MCF 10A (cell line): ENCODE results near the gene PTPRR. TPM values are rescaled to one million over a fixed set of nuclear protein-coding genes. Genes with fewer than 3 reads are reported as not detected.

ENCODE experiments used
- BruUV-seq: library from RNA; stranded (reverse); fragments of 400-500 nt; replicated peaks from 2 replicates; lab custom pipeline; 2021; lab: Mats Ljungman, UMichigan
- CTCF ChIA-PET: fragments of 300-600 bp; sonication (Branson Sonifier 250); formaldehyde crosslinking; extraction: SDS; loops from one replicate; lab custom pipeline; 2021; ENCODE audit warnings: antibody characterized with exemption, inconsistent platforms; lab: Yijun Ruan, JAX
- POLR2A ChIA-PET: fragments of 300-600, 350-650 bp; sonication (Branson Sonifier 250); formaldehyde crosslinking; extraction: SDS; loops from one replicate; lab custom pipeline; 2020; ENCODE audit warnings: antibody characterized with exemption, inconsistent platforms; lab: Yijun Ruan, JAX
- DNase-seq: peaks from one replicate; pipeline ENCODE4 v3.0.0-alpha.2; 2018; ENCODE audit not compliant: unreplicated experiment
- H3K27ac Mint-ChIP-seq: one replicate; pipeline ENCODE4 v1.8.0; 2022; ENCODE audit warnings: mild to moderate bottlenecking, low read depth, mixed read lengths; ENCODE audit not compliant: unreplicated experiment
- H3K27me3 Mint-ChIP-seq: one replicate; pipeline ENCODE4 v1.8.0; 2022; ENCODE audit warnings: mixed read lengths; ENCODE audit not compliant: insufficient read depth, unreplicated experiment
- H3K36me3 Mint-ChIP-seq: one replicate; pipeline ENCODE4 v1.8.0; 2022; ENCODE audit warnings: mild to moderate bottlenecking, moderate library complexity, mixed read lengths; ENCODE audit not compliant: insufficient read depth, unreplicated experiment
- H3K4me1 Mint-ChIP-seq: one replicate; pipeline ENCODE4 v1.8.0; 2022; ENCODE audit warnings: mixed read lengths; ENCODE audit not compliant: insufficient read depth, unreplicated experiment
- H3K4me3 Mint-ChIP-seq: one replicate; pipeline ENCODE4 v1.8.0; 2022; ENCODE audit warnings: mild to moderate bottlenecking, moderate library complexity, mixed read lengths; ENCODE audit not compliant: unreplicated experiment
- H3K9me3 Mint-ChIP-seq: one replicate; pipeline ENCODE4 v1.8.0; 2022; ENCODE audit warnings: mixed read lengths; ENCODE audit not compliant: unreplicated experiment
- intact Hi-C: fragments of 100-400 bp; cut with micrococcal nuclease; formaldehyde crosslinking; loops from 2 replicates; pipeline ENCODE4 v1.14.1; 2022
- total RNA-seq: library from RNA; stranded (reverse); gene quantifications from 2 replicates; pipeline ENCODE4 v1.2.3, GENCODE V29; 2022
- TF ChIP-seq, protein P1 (sequence below): fragments of 200-600 bp; IDR thresholded peaks from one replicate; pipeline ENCODE4 v1.8.0; 2022; ENCODE audit warnings: antibody characterized with exemption, mild to moderate bottlenecking; ENCODE audit not compliant: unreplicated experiment

Gene PTPRR
- total RNA-seq, 1 experiment from 2014 or later = not detected

DNA sequence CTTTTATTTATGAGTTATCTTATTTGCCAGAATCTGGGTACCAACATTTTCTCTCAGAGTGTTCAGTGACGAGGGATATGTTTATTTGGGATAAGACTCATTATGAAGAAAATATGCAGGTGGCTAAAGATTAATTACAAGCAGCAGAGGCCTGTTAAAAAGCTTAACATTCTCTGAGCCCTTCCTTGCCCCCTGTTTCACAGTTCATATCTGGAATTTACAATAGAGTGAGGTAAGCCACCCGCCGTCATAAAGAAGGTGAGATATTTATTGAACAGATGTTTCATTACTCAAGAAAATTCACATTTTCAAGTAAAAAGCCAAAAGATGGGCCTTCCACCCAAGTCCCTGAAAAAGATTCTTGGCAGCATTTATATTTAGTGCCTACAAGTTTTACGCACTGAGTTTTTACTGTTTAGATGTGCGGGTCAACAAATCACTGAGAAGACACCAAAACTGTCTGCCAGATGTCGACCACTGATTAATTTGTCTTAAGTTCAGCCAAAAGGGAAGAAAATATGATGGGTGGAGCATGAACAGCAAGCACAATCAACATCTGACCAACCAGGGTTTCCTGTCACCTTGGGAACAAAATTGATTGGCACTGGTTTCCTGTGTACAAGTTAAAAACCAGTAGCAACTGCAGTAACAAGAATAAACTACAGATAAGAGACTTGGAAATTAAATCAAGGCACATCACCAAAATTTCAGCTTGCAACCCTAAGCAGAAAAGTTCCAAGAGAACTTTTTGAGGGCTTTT is 197.8 kb downstream of the PTPRR start:
- Mint-ChIP-seq H3K4me3 (no peak overlapping the region), H3K27ac (no peak overlapping the region), H3K9me3 (no peaks in the 10 kb centered on the region), H3K27me3 (no peaks in the 10 kb centered on the region), H3K36me3 (no peaks in the 10 kb centered on the region), H3K4me1 (no peaks in the 10 kb centered on the region)
- TF ChIP-seq, protein P1, sequence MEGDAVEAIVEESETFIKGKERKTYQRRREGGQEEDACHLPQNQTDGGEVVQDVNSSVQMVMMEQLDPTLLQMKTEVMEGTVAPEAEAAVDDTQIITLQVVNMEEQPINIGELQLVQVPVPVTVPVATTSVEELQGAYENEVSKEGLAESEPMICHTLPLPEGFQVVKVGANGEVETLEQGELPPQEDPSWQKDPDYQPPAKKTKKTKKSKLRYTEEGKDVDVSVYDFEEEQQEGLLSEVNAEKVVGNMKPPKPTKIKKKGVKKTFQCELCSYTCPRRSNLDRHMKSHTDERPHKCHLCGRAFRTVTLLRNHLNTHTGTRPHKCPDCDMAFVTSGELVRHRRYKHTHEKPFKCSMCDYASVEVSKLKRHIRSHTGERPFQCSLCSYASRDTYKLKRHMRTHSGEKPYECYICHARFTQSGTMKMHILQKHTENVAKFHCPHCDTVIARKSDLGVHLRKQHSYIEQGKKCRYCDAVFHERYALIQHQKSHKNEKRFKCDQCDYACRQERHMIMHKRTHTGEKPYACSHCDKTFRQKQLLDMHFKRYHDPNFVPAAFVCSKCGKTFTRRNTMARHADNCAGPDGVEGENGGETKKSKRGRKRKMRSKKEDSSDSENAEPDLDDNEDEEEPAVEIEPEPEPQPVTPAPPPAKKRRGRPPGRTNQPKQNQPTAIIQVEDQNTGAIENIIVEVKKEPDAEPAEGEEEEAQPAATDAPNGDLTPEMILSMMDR = no peak
- BruUV-seq = no TSS peak
- intact Hi-C loops = no loop called here
- no peak for DNase-seq
- POLR2A ChIA-PET = interaction anchor here (1.0 to 1.2 kb wide), 2 partner anchors 272 to 838 kb away, joined by 3 read pairs; no protein-coding TSS in a partner anchor
- CTCF ChIA-PET = interaction anchor here (0.5 to 2.2 kb wide), 6 partner anchors 10 to 844 kb away, joined by 3 to 9 read pairs (median 4); no protein-coding TSS in a partner anchor

DNA sequence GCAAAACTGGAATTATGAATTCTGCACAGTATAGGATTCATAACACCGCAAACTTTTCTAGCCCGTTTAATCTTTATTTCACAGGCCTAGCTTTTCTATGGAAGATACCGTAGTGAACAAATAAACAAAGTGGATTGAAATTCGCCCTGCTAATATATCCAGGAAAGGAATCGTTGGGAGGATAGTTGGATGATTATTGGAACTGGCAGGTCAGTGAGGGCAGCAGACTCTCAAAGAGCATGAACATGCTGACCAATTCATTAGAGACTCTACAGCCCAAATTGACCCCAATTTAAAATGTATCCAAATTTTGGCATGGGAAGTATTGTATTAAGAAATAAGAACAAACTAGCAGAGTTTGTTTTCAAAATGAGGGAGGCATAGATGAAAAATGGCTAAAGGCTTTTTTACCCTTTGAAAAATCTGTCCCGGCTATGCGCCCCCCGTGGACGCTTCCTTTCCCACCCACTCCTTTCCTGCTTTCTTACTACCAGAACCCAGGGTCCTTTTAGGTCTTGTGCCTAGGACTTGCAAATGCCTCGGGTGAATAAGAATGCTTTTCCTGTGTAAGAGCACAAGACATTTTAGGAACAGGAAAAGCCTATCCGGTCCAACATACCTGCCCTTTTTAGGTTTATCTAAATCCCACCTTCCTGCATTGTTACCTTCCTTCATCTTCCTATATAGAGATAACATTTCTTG is 198.7 kb downstream of the PTPRR start:
- no peak overlapping the region for H3K27ac Mint-ChIP-seq
- H3K27me3 Mint-ChIP-seq = no peaks in the 10 kb centered on the region
- no peak overlapping the region for H3K4me3 Mint-ChIP-seq
- H3K4me1 Mint-ChIP-seq = no peaks in the 10 kb centered on the region
- H3K9me3 Mint-ChIP-seq = no peaks in the 10 kb centered on the region
- no TSS peak for BruUV-seq
- intact Hi-C loops = no loop called here
- no peak for DNase-seq
- POLR2A ChIA-PET = interaction anchor here (0.6 to 1.2 kb wide), 3 partner anchors 29 to 273 kb away, joined by 3 read pairs; no protein-coding TSS in a partner anchor
- TF ChIP-seq, protein P1 = no peak
- no peaks in the 10 kb centered on the region for H3K36me3 Mint-ChIP-seq
- CTCF ChIA-PET = interaction anchor here (0.6 to 3.2 kb wide), 11 partner anchors 8 to 843 kb away, joined by 3 to 26 read pairs (median 5); no protein-coding TSS in a partner anchor

DNA sequence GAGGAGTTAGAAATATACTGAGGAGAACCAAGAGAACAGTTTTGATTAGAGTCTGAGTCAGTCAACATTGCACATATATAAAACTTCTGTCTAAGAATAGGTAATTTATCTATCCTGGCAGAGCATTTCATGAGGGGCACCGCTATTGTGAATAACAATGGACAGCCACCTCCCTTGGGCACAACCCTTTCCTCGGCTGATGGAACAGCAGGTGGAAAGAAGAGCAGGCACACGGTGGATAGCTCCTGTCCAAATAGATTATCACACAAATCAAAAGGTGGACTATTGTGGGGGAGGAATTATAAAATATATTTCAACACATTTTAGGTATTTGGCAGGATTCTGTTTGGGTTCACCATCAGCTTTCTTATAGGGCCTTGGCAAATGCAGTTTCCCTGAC is 199.3 kb downstream of the PTPRR start:
- intact Hi-C loops = no loop called here
- TF ChIP-seq, protein P1 = no peak
- POLR2A ChIA-PET = interaction anchor here (0.6 kb wide), 2 partner anchors 28 to 43 kb away, joined by 3 read pairs; no protein-coding TSS in a partner anchor
- no peaks in the 10 kb centered on the region for H3K36me3 Mint-ChIP-seq
- H3K27ac Mint-ChIP-seq = no peak overlapping the region
- no peak for DNase-seq
- H3K9me3 Mint-ChIP-seq = no peaks in the 10 kb centered on the region
- no peaks in the 10 kb centered on the region for H3K27me3 Mint-ChIP-seq
- CTCF ChIA-PET = interaction anchor here (0.6 to 3.2 kb wide), 12 partner anchors 8 to 847 kb away, joined by 3 to 26 read pairs (median 4); no protein-coding TSS in a partner anchor
- no peak overlapping the region for H3K4me3 Mint-ChIP-seq
- BruUV-seq = no TSS peak
- no peaks in the 10 kb centered on the region for H3K4me1 Mint-ChIP-seq
